Activated naive CD4-positive, alpha-beta T cell treated with anti-CD3 and anti-CD28 coated beads for 36 hours (primary cell): ENCODE measurements around the gene ANO6. TPM values are rescaled to one million over a fixed set of nuclear protein-coding genes. Genes with fewer than 3 reads are reported as not detected.

Source experiments
- CTCF ChIA-PET: fragments of 350-600 bp; sonication (Branson Sonifier 250); formaldehyde crosslinking; loops from one replicate; lab custom pipeline; 2021; ENCODE audit warnings: antibody characterized with exemption; lab: Charles Lee
- DNase-seq: peaks from one replicate; pipeline ENCODE4 v3.0.0-alpha.2; 2020
- H3K27ac Mint-ChIP-seq: one replicate; pipeline ENCODE4 v1.8.0; 2021; ENCODE audit warnings: mild to moderate bottlenecking, mixed read lengths
- H3K27me3 Mint-ChIP-seq: one replicate; pipeline ENCODE4 v1.8.0; 2021; ENCODE audit warnings: low read depth, mixed read lengths
- H3K36me3 Mint-ChIP-seq: one replicate; pipeline ENCODE4 v1.8.0; 2021; ENCODE audit warnings: low read depth, mixed read lengths
- H3K4me1 Mint-ChIP-seq: one replicate; pipeline ENCODE4 v1.8.0; 2021; ENCODE audit warnings: low read depth, mixed read lengths
- H3K4me3 Mint-ChIP-seq: one replicate; pipeline ENCODE4 v1.8.0; 2021; ENCODE audit warnings: mild to moderate bottlenecking, moderate library complexity, mixed read lengths
- H3K9me3 Mint-ChIP-seq: one replicate; pipeline ENCODE4 v1.8.0; 2021; ENCODE audit warnings: mixed read lengths
- intact Hi-C: fragments of 100-400 bp; cut with micrococcal nuclease; formaldehyde crosslinking; loops from one replicate; pipeline ENCODE4 v1.15.1; 2023
- total RNA-seq, 2 experiments: library from RNA; stranded (reverse); gene quantifications; one replicate each; pipeline ENCODE4 v1.2.3, GENCODE V29; 2021

The ANO6 gene
- total RNA-seq, 2 experiments from 2014 or later, result 12.9 to 14.6 TPM

DNA sequence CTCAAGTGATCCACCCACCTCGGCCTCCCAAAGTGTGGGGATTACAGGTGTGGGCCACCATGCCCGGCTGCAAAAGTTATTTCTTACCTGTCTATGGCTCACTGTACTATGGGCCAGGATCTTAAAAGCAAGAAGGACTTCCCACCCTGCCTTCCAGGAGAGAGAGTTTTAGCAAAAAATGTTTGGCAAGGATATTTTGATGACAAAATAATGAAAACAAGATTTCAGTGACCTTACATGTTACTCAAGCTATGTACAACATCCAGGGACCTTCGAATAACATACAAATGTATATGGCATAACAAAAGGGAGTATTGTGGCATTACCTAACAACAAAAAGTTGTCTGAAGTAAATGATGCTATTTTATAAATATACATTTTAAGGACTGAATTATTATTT is 55.1 kb downstream of the ANO6 start:
- Mint-ChIP-seq H3K27me3 (no peaks in the 10 kb centered on the region), H3K36me3 (peaks cover 4% of the 10 kb centered on the region), H3K9me3 (no peaks in the 10 kb centered on the region), H3K4me1 (peaks cover 9% of the 10 kb centered on the region), H3K27ac (no peak overlapping the region), H3K4me3 (no peak overlapping the region)
- CTCF ChIA-PET, result interaction anchor here (0.6 to 1.8 kb wide), 3 partner anchors 18 to 110 kb away, joined by 3 to 4 read pairs (median 3); no protein-coding TSS in a partner anchor
- DNase-seq, result no peak
- intact Hi-C loops, result no loop called here

DNA sequence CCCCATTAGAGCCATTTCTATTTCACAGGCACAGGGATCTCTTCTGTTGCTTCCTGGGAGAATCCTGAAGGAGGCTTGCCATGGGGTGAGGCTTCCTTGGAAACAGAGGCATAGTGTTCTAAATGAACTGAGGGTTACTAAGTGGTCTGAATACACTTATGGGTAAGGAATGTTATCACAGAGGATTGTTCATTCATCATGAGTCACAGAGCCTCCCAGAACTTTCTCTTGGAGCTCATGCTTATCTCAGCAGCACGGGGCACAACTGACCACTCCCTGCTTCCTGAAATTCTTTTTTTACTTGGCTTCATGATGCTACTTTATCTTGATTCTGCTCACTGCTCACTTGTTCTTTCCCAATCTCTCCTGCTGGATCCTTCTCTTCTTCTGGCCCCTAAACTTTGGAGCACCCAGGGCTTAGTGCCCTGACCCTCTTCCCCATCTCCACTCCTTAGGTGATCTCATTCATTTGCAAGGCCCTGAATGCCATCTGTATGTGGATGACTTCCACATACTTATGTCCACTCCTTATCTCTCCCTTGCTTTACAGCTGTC is 57.9 kb downstream of the ANO6 start:
- H3K27me3 Mint-ChIP-seq, result no peaks in the 10 kb centered on the region
- H3K36me3 Mint-ChIP-seq, result peaks cover 8% of the 10 kb centered on the region
- H3K9me3 Mint-ChIP-seq, result no peaks in the 10 kb centered on the region
- no peak overlapping the region for H3K4me3 Mint-ChIP-seq
- CTCF ChIA-PET, result interaction anchor here (0.5 kb wide), 1 partner anchor 60 kb away, joined by 3 read pairs; no protein-coding TSS in a partner anchor
- H3K27ac Mint-ChIP-seq, result no peak overlapping the region
- no peak for DNase-seq
- peaks cover 6% of the 10 kb centered on the region for H3K4me1 Mint-ChIP-seq
- intact Hi-C loops, result no loop called here

GRCh38 chr12:45276154-45276755 is 60.4 kb downstream of the ANO6 start:
- CTCF ChIA-PET, result interaction anchor here (1.1 kb wide), 1 partner anchor 112 kb away, joined by 3 read pairs; no protein-coding TSS in a partner anchor
- H3K27me3 Mint-ChIP-seq, result no peaks in the 10 kb centered on the region
- H3K36me3 Mint-ChIP-seq, result peaks cover 18% of the 10 kb centered on the region

DNA sequence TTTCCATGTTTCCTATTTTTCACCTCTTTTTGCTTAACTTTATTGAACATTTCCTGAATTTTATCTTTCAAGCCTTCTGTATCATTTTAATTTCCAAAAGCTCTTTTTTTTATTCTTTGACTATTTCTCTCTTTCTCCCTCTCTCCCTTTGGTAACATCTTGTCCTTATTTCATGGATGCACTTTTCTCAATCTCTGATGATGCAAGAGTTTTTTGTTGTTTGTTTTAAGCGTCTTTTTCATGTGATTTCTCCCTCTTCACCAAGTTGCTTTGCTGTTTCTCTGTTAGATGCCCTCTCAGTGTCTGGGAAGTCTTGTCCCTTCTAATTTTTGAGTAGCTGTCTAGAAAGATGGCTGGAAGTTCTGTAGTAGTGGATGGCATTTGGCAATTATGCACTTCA is 62.6 kb downstream of the ANO6 start:
- H3K9me3 Mint-ChIP-seq, result no peaks in the 10 kb centered on the region
- CTCF ChIA-PET, result no interaction called here
- intact Hi-C loops, result no loop called here
- DNase-seq, result no peak
- H3K27me3 Mint-ChIP-seq, result no peaks in the 10 kb centered on the region
- H3K36me3 Mint-ChIP-seq, result peaks cover 23% of the 10 kb centered on the region
- peaks cover 6% of the 10 kb centered on the region for H3K4me1 Mint-ChIP-seq
- no peak overlapping the region for H3K4me3 Mint-ChIP-seq
- no peak overlapping the region for H3K27ac Mint-ChIP-seq

More at GRCh38 chr12:45276154-45276755, 60.4 kb downstream of the ANO6 start:
- DNase-seq, result no peak
- H3K27ac Mint-ChIP-seq, result no peak overlapping the region
- intact Hi-C loops, result no loop called here
- H3K4me1 Mint-ChIP-seq, result peaks cover 6% of the 10 kb centered on the region
- no peak overlapping the region for H3K4me3 Mint-ChIP-seq
- H3K9me3 Mint-ChIP-seq, result no peaks in the 10 kb centered on the region

DNA sequence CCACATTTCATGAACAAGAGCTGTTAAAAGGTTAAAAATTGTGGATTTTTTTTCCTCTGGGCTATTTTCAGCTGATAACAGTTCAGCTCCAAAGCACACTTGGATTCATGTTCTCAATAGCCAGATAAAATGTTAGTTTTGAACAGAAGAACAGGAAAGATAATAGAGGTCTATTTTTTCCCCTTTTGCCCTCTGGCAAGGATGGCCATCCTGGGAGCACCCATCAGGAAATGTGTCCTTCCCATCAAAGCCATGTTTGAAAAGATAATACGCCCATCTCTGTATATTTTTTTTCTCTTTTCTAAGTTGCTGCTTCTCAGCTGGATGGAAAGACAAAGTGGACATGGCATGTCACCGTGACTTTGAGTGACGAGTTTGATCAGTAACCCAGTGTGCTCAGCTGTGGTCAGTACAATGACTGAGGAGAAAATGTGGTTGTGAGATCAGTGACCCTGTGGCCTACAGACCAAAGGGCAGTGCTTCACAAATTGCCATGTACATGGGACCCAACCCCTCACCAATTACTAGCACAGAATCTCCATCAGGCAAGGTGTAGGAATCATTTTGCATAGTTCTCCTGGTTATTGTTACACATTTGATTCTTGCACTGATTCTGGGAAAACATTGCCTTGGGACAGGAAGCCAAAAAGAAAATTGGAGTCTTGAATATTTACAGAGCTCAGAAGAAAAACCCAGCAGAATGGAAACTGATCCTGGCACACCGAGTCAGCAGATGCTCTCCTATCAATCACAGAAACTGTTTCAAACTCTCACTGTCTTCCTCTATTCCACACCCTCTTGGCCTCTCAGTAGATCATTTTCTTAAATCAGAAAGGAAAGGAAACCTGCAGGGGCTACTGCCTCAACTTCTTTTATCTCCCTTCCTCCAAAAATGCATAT is 64.3 kb downstream of the ANO6 start:
- no peak overlapping the region for H3K27ac Mint-ChIP-seq
- CTCF ChIA-PET, result interaction anchor here (0.7 kb wide), 1 partner anchor 93 kb away, joined by 3 read pairs; no protein-coding TSS in a partner anchor
- H3K36me3 Mint-ChIP-seq, result peaks cover 23% of the 10 kb centered on the region
- no peak for DNase-seq
- intact Hi-C loops, result no loop called here
- H3K4me1 Mint-ChIP-seq, result peaks cover 6% of the 10 kb centered on the region
- no peaks in the 10 kb centered on the region for H3K27me3 Mint-ChIP-seq
- no peaks in the 10 kb centered on the region for H3K9me3 Mint-ChIP-seq
- H3K4me3 Mint-ChIP-seq, result no peak overlapping the region

- H3K36me3 Mint-ChIP-seq, result peaks cover 23% of the 10 kb centered on the region
- CTCF ChIA-PET, result no interaction called here
- intact Hi-C loops, result no loop called here
- peaks cover 6% of the 10 kb centered on the region for H3K4me1 Mint-ChIP-seq
- H3K4me3 Mint-ChIP-seq, result no peak overlapping the region
- no peaks in the 10 kb centered on the region for H3K27me3 Mint-ChIP-seq
- H3K27ac Mint-ChIP-seq, result no peak overlapping the region
- DNase-seq, result no peak
- no peaks in the 10 kb centered on the region for H3K9me3 Mint-ChIP-seq
Observed at GRCh38 chr12:45281994-45282393, 66.1 kb downstream of the ANO6 start.

- CTCF ChIA-PET, result no interaction called here
- Mint-ChIP-seq H3K4me1 (peaks cover 6% of the 10 kb centered on the region), H3K36me3 (peaks cover 23% of the 10 kb centered on the region), H3K27me3 (no peaks in the 10 kb centered on the region), H3K4me3 (no peak overlapping the region), H3K27ac (no peak overlapping the region), H3K9me3 (no peaks in the 10 kb centered on the region)
- intact Hi-C loops, result no loop called here
- no peak for DNase-seq
Observed at GRCh38 chr12:45282411-45282810, 66.5 kb downstream of the ANO6 start.

DNA sequence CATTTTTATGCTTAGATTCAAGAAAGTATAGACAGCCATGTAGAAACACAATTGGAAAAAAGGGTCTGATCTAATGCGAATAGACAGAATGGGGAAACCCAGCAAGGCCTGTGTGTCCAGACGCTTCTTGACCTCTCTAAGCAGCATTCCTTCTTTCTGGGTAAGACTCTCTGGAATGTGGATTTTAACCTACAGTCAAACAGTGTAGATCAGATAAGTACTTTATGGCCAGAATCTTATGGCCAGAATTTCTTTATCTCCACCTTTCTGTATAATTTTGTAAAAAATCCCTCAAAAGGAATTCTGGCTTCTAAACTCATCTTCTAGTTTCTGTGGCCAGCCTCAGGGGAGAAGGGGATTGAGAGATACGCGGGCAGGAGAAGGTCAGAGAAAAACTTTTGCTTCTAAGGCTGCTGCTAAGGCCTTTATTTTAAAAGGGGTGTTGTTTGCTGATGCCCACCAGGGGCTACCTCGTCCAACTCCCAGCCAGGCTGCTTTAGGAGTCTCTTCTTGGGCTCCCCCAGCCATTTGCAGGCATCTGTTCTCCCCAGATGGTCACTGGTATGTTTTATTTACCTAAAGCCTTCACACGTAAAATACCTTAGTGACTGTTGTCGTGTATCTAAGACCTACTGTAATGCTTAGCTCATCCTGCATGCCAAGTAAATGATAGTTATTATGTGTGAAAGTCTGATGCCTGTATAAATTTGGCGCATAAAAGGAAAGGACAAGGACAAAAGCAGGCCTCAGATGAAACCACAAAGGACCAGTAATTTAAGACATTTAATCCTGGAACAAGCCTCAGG is 68.4 kb downstream of the ANO6 start:
- no peak for DNase-seq
- Mint-ChIP-seq H3K27me3 (no peaks in the 10 kb centered on the region), H3K36me3 (peaks cover 18% of the 10 kb centered on the region), H3K4me3 (no peak overlapping the region), H3K9me3 (no peaks in the 10 kb centered on the region), H3K4me1 (peaks cover 6% of the 10 kb centered on the region), H3K27ac (no peak overlapping the region)
- intact Hi-C loops, result no loop called here
- CTCF ChIA-PET, result no interaction called here

- Mint-ChIP-seq H3K27ac (no peak overlapping the region), H3K4me1 (no peaks in the 10 kb centered on the region), H3K4me3 (no peak overlapping the region), H3K27me3 (no peaks in the 10 kb centered on the region), H3K9me3 (no peaks in the 10 kb centered on the region), H3K36me3 (peaks cover 11% of the 10 kb centered on the region)
- no peak for DNase-seq
- intact Hi-C loops, result no loop called here
- CTCF ChIA-PET, result no interaction called here
Observed at GRCh38 chr12:45285717-45286116, 69.8 kb downstream of the ANO6 start.

DNA sequence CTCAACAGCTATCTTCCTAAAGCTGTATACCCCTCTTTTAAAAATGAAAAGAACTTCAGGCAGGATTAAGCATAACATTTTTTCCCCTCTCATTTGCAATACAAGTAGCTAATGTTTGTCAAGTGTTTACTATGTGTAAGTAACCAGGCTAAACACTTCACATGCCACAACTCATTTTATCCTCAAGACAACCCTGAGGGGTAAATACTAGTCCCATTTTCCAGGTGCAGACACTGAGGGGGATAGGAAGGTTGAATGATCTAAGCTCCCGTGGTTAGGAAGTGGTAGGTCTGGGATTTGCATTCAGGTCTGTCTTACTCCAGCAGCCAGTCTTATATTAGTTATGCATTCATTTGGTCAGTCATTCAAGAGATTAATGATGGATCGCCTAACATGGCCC is 70.7 kb downstream of the ANO6 start:
- no peak for DNase-seq
- Mint-ChIP-seq H3K4me1 (no peaks in the 10 kb centered on the region), H3K27me3 (no peaks in the 10 kb centered on the region), H3K9me3 (no peaks in the 10 kb centered on the region), H3K27ac (no peak overlapping the region), H3K36me3 (peaks cover 8% of the 10 kb centered on the region), H3K4me3 (no peak overlapping the region)
- intact Hi-C loops, result no loop called here
- CTCF ChIA-PET, result no interaction called here

- H3K36me3 Mint-ChIP-seq, result peaks cover 5% of the 10 kb centered on the region
- no peaks in the 10 kb centered on the region for H3K9me3 Mint-ChIP-seq
- H3K27ac Mint-ChIP-seq, result no peak overlapping the region
- CTCF ChIA-PET, result interaction anchor here (0.6 to 1.4 kb wide), 2 partner anchors 19 to 860 kb away, joined by 4 read pairs; no protein-coding TSS in a partner anchor
- intact Hi-C loops, result no loop called here
- no peak for DNase-seq
- H3K4me1 Mint-ChIP-seq, result no peaks in the 10 kb centered on the region
- no peak overlapping the region for H3K4me3 Mint-ChIP-seq
- no peaks in the 10 kb centered on the region for H3K27me3 Mint-ChIP-seq
Observed at GRCh38 chr12:45289245-45290215, 73.6 kb downstream of the ANO6 start.
